DOHH2 (cell line): ENCODE data around the gene FGG.
A peak's percentile ranks its signal among the peaks of the same experiment; 100 is the strongest.

Experiments used
- H3F3A ChIP-seq: fragments of 200-600 bp; sonication (generic), shearing (Covaris generic); 2 replicates; pipeline ENCODE4 v1.6.0; 2016; ENCODE audit warnings: antibody characterized with exemption, mild to moderate bottlenecking; ENCODE audit not compliant: control insufficient read depth, insufficient read depth
- H3K27ac ChIP-seq: fragments of 200-600 bp; sonication (generic); 2 replicates; pipeline ENCODE4 v1.5.1; 2014; ENCODE audit warnings: low read depth, mild to moderate bottlenecking, low read length, moderate library complexity
- H3K27me3 ChIP-seq: fragments of 200-600 bp; sonication (generic); 2 replicates; pipeline ENCODE4 v1.6.1; 2014; ENCODE audit warnings: mild to moderate bottlenecking, low read length, mixed read lengths; ENCODE audit not compliant: control insufficient read depth
- H3K36me3 ChIP-seq: fragments of 200-600 bp; sonication (generic); 2 replicates; pipeline ENCODE4 v1.6.1; 2014; ENCODE audit warnings: mild to moderate bottlenecking, low read length, moderate library complexity, mixed read lengths; ENCODE audit not compliant: control insufficient read depth
- H3K4me1 ChIP-seq: fragments of 200-600 bp; sonication (generic); 2 replicates; pipeline ENCODE4 v1.6.1; 2014; ENCODE audit warnings: mild to moderate bottlenecking, low read length, mixed read lengths; ENCODE audit not compliant: control insufficient read depth
- H3K4me2 ChIP-seq: fragments of 200-600 bp; sonication (generic); 2 replicates; pipeline ENCODE4 v1.6.0; 2014; ENCODE audit warnings: mild to moderate bottlenecking, low read length, moderate library complexity
- H3K4me3 ChIP-seq: fragments of 200-600 bp; sonication (generic); 2 replicates; pipeline ENCODE4 v1.5.1; 2014; ENCODE audit warnings: mild to moderate bottlenecking, low read length, mixed read lengths
- H3K79me2 ChIP-seq: fragments of 200-600 bp; sonication (generic); 2 replicates; pipeline ENCODE4 v1.6.1; 2014; ENCODE audit warnings: mild to moderate bottlenecking, low read length, mixed read lengths; ENCODE audit not compliant: control insufficient read depth
- H3K9me2 ChIP-seq: fragments of 200-600 bp; sonication (generic); replicated peaks from 2 replicates; pipeline ENCODE4 v1.6.1; 2014; ENCODE audit warnings: mild to moderate bottlenecking, low read length, mixed read lengths; ENCODE audit not compliant: control insufficient read depth
- H3K9me3 ChIP-seq: fragments of 200-600 bp; sonication (generic); 2 replicates; pipeline ENCODE4 v1.6.1; 2014; ENCODE audit warnings: antibody characterized with exemption, low read length, mixed read lengths; ENCODE audit not compliant: control insufficient read depth, insufficient read depth
- H4K20me1 ChIP-seq: fragments of 200-600 bp; sonication (generic); 2 replicates; pipeline ENCODE4 v1.6.0; 2014; ENCODE audit warnings: low read depth, mild to moderate bottlenecking, antibody characterized with exemption, low read length, moderate library complexity; ENCODE audit not compliant: control insufficient read depth, insufficient read depth
- CTCF ChIP-seq: fragments of 200-600 bp; sonication (generic); IDR thresholded peaks from one replicate; pipeline ENCODE4 v1.5.1; 2014; ENCODE audit warnings: antibody characterized with exemption, mild to moderate bottlenecking, low read depth, low read length; ENCODE audit not compliant: poor library complexity, severe bottlenecking
- EZH2phosphoT487 ChIP-seq: fragments of 200-600 bp; sonication (generic); IDR thresholded peaks from 2 replicates; pipeline ENCODE4 v1.6.1; 2017; ENCODE audit warnings: borderline replicate concordance, mild to moderate bottlenecking, antibody characterized with exemption, low read length, moderate library complexity, mixed read lengths

The FGG gene

GRCh38 chr4:154559494-154560418, 52.7 kb downstream of the FGG start:
- no peak overlapping the region for H3K4me2 ChIP-seq
- no peak overlapping the region for H3K4me3 ChIP-seq
- no peaks in the 10 kb centered on the region for H3K36me3 ChIP-seq
- no peaks in the 10 kb centered on the region for H3K79me2 ChIP-seq
- no peaks in the 10 kb centered on the region for H3K27me3 ChIP-seq
- no peaks in the 10 kb centered on the region for H4K20me1 ChIP-seq
- H3K4me1 ChIP-seq: no peaks in the 10 kb centered on the region
- no peaks in the 10 kb centered on the region for H3K9me2 ChIP-seq
- H3F3A ChIP-seq: no peaks in the 10 kb centered on the region
- no peak overlapping the region for H3K27ac ChIP-seq
- no peaks in the 10 kb centered on the region for H3K9me3 ChIP-seq
- TF ChIP-seq EZH2phosphoT487: no peak
- TF ChIP-seq CTCF: peak; percentile 65

GRCh38 chr4:154559141-154559493, 53.3 kb downstream of the FGG start:
- Histone ChIP-seq H3K9me3 (no peaks in the 10 kb centered on the region), H3K4me3 (no peak overlapping the region), H3K27me3 (no peaks in the 10 kb centered on the region), H3K9me2 (no peaks in the 10 kb centered on the region), H3K36me3 (no peaks in the 10 kb centered on the region), H3K4me1 (no peaks in the 10 kb centered on the region), H3F3A (no peaks in the 10 kb centered on the region), H3K4me2 (no peak overlapping the region), H4K20me1 (no peaks in the 10 kb centered on the region), H3K79me2 (no peaks in the 10 kb centered on the region), H3K27ac (no peak overlapping the region)
- TF ChIP-seq EZH2phosphoT487 (no peak), CTCF (no peak)
